ENCODE results near the gene OR9A4.

The OR9A4 gene

DNA sequence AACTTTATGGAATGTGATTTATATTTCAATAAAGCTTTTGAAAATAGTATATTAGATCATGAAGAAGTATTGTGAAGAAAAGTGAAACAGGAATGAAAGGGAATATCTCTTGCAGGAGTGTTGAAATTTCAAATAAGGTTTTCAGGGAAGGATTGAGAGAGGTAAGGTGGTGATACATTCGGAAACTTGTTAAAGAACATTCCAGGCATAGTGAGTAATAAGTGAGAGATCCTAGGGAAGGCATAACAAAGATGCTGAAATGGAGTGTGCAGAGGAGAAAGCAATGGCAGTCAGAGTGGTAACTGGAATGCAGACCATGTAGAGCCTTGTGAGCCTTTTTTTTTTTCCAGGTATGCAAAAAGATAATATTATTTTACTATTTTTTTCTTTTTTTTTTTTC lies 4.1 kb downstream of the OR9A4 start:
- no peaks in the 10 kb centered on the region for H3K27me3 Mint-ChIP-seq
- H3K36me3 Mint-ChIP-seq, result no peaks in the 10 kb centered on the region
- H3K4me3 Mint-ChIP-seq, result no peak overlapping the region
- CTCF ChIA-PET, result interaction anchor here (1.3 kb wide), 1 partner anchor 56 kb away, joined by 3 read pairs; no protein-coding TSS in a partner anchor
- no peak for DNase-seq
- H3K27ac Mint-ChIP-seq, result no peak overlapping the region
- no peaks in the 10 kb centered on the region for H3K9me3 Mint-ChIP-seq
- H3K4me1 Mint-ChIP-seq, result no peaks in the 10 kb centered on the region

GRCh38 chr7:141928146-141928844 lies 12.1 kb downstream of the OR9A4 start:
- Mint-ChIP-seq H3K36me3 (no peaks in the 10 kb centered on the region), H3K9me3 (no peaks in the 10 kb centered on the region), H3K4me1 (no peaks in the 10 kb centered on the region), H3K4me3 (no peak overlapping the region), H3K27me3 (no peaks in the 10 kb centered on the region), H3K27ac (no peak overlapping the region)
- DNase-seq, result no peak
- CTCF ChIA-PET, result no interaction called here

DNA sequence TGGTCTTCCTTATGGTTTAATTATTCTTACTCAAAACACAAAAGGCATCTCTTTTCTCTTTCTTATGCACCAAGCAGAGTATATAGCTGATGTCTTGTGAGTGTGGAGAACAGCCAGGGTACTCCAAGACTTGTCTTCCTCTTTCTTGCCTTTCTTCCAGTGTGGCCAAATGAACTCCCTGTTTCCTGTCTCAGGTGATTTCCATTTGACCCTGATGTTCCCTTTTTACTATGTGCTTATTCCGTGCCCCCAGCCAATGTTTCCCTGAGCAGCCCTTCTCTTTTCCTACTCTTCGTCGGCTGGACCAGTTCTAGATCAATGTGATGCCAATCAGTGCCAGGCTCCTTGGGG lies 12.6 kb downstream of the OR9A4 start:
- DNase-seq, result no peak
- Mint-ChIP-seq H3K9me3 (no peaks in the 10 kb centered on the region), H3K4me1 (no peaks in the 10 kb centered on the region), H3K4me3 (no peak overlapping the region), H3K36me3 (no peaks in the 10 kb centered on the region), H3K27ac (no peak overlapping the region), H3K27me3 (no peaks in the 10 kb centered on the region)
- CTCF ChIA-PET, result no interaction called here

- Mint-ChIP-seq H3K4me3 (no peak overlapping the region), H3K36me3 (no peaks in the 10 kb centered on the region), H3K4me1 (no peaks in the 10 kb centered on the region), H3K9me3 (no peaks in the 10 kb centered on the region), H3K27me3 (no peaks in the 10 kb centered on the region), H3K27ac (no peak overlapping the region)
- DNase-seq, result no peak
- CTCF ChIA-PET, result no interaction called here
These were observed 14.0 kb downstream of the OR9A4 start for GRCh38 chr7:141930211-141930610.

DNA sequence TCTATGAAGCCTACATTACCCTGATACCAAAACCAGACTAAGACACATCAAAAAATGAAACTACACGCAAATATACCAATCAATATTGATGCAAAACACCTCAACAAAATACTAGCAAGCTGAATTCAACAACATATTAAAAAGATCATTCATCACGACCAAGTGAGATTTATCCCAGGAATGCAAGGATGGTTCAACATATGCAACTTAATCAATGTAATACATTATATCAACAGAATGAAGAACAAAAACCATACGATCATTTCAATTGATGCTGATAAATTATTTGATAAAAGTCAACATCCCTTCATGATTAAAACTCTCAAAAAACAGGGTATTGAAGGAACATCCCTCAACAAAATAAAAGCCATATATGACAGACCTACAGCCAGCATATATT lies 24.9 kb downstream of the OR9A4 start:
- DNase-seq, result no peak
- CTCF ChIA-PET, result no interaction called here
- Mint-ChIP-seq H3K27me3 (no peaks in the 10 kb centered on the region), H3K27ac (no peak overlapping the region), H3K4me3 (no peak overlapping the region), H3K9me3 (peaks cover 10% of the 10 kb centered on the region), H3K4me1 (no peaks in the 10 kb centered on the region), H3K36me3 (no peaks in the 10 kb centered on the region)

DNA sequence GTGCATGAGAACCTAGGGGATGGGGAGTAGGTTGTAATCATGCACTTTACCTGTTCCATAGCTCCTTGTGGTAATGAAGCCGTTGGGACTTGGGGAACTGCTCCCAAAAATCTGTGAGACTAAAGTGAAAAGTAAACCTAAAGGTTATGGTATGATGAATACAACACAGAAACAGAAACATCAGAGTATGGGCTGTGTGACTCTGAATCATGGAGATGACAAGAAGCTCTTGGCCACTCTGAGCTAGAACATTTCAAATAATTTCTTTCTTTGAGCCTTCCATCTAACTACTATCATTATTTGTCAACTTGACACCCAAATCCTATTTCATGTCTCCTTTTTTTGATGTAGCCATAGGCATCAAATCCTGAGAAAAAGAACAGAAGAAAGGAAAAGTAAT lies 27.6 kb downstream of the OR9A4 start:
- H3K27me3 Mint-ChIP-seq, result no peaks in the 10 kb centered on the region
- no peak for DNase-seq

GRCh38 chr7:141944811-141945210 lies 28.6 kb downstream of the OR9A4 start:
- Mint-ChIP-seq H3K4me3 (no peak overlapping the region), H3K9me3 (peaks cover 10% of the 10 kb centered on the region), H3K36me3 (no peaks in the 10 kb centered on the region), H3K27ac (no peak overlapping the region), H3K4me1 (no peaks in the 10 kb centered on the region), H3K27me3 (no peaks in the 10 kb centered on the region)
- DNase-seq, result no peak
- CTCF ChIA-PET, result no interaction called here

More for the DNA sequence above, 27.6 kb downstream of the OR9A4 start:
- CTCF ChIA-PET, result no interaction called here
- Mint-ChIP-seq H3K9me3 (peaks cover 10% of the 10 kb centered on the region), H3K4me1 (no peaks in the 10 kb centered on the region), H3K36me3 (no peaks in the 10 kb centered on the region), H3K27ac (no peak overlapping the region), H3K4me3 (no peak overlapping the region)

DNA sequence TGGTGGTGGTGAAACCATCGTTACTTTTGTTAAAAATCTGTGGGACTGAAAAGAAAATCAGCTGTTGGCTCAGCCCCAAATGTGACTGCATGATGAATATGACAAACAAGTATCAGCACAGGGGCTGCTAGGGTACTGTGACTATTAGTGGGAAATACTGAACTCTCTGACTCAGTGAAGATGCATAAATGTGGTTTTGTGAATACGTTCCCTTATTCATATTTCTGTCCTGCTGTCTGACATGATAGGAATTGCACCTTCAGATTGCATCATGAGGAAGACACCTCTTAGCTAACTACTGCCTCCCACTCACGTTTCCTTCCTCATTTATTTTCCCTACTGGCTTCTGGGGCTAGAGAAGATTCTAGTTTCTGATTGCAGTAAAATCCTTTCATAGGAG lies 29.2 kb downstream of the OR9A4 start:
- DNase-seq, result no peak
- H3K36me3 Mint-ChIP-seq, result no peaks in the 10 kb centered on the region
- H3K9me3 Mint-ChIP-seq, result peaks cover 10% of the 10 kb centered on the region
- H3K27me3 Mint-ChIP-seq, result no peaks in the 10 kb centered on the region
- H3K27ac Mint-ChIP-seq, result no peak overlapping the region
- no peaks in the 10 kb centered on the region for H3K4me1 Mint-ChIP-seq
- CTCF ChIA-PET, result no interaction called here
- no peak overlapping the region for H3K4me3 Mint-ChIP-seq

DNA sequence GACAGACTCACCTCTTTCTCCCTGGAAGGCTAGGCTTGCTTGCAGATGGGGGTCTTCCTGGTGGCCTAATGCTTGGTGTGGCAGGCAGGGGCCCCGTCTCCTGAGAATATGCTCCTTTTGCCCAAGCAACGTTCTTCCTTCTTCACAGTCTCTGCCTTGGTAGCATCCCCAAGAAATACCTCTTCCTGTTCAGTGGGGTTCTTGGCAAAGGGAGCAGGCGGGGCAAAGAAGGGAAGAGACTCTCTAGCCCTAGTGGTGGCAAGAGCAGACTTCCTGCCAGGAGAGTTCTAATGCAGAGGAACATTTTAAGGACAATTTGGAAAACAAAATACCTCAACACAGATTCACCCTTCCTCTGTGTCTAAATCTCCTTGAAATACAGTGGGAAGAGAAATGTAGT lies 30.6 kb downstream of the OR9A4 start, which contains the start of gene CLEC5A:
CLEC5A (minus strand) TSS at position 179 of the 400 bp plus-strand sequence. CDS start 682 bp downstream, outside the sequence.
- no peaks in the 10 kb centered on the region for H3K36me3 Mint-ChIP-seq
- no peaks in the 10 kb centered on the region for H3K9me3 Mint-ChIP-seq
- CTCF ChIA-PET, result no interaction called here
- no peak within 1 kb of the TSS for H3K27ac Mint-ChIP-seq
- no peak for DNase-seq
- no peak within 1 kb of the TSS for H3K4me3 Mint-ChIP-seq
- no peaks in the 10 kb centered on the region for H3K27me3 Mint-ChIP-seq
- H3K4me1 Mint-ChIP-seq, result no peaks in the 10 kb centered on the region

- CTCF ChIA-PET, result no interaction called here
- DNase-seq, result no peak
- H3K4me1 Mint-ChIP-seq, result no peaks in the 10 kb centered on the region
- no peak overlapping the region for H3K27ac Mint-ChIP-seq
- no peak overlapping the region for H3K4me3 Mint-ChIP-seq
- H3K36me3 Mint-ChIP-seq, result no peaks in the 10 kb centered on the region
- no peaks in the 10 kb centered on the region for H3K9me3 Mint-ChIP-seq
- H3K27me3 Mint-ChIP-seq, result no peaks in the 10 kb centered on the region
These were observed 32.8 kb downstream of the OR9A4 start for GRCh38 chr7:141949021-141949420.

DNA sequence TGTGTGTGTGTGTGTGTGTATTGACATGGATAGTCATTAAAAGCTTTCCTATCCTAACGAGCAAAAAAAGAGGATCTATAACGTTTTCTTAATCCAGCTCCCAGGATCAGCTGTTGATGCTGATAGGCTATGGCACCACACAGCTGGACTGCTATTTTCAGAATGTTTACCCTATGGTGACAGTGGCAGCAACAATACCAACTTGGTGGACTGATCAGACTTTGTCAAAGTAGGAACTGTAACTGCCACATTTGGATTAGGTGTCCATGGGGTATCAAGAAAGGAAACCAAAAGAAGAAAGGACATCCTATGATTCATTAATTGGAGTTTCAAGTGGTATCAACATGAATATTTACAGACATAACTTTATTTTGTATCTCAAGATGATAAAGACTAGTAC lies 33.3 kb downstream of the OR9A4 start:
- Mint-ChIP-seq H3K4me3 (no peak overlapping the region), H3K4me1 (no peaks in the 10 kb centered on the region), H3K27me3 (no peaks in the 10 kb centered on the region), H3K27ac (no peak overlapping the region), H3K9me3 (no peaks in the 10 kb centered on the region), H3K36me3 (no peaks in the 10 kb centered on the region)
- no peak for DNase-seq
- CTCF ChIA-PET, result no interaction called here

GRCh38 chr7:141949911-141950310 lies 33.7 kb downstream of the OR9A4 start:
- H3K27ac Mint-ChIP-seq, result no peak overlapping the region
- CTCF ChIA-PET, result no interaction called here
- no peak for DNase-seq
- H3K4me3 Mint-ChIP-seq, result no peak overlapping the region
- H3K9me3 Mint-ChIP-seq, result no peaks in the 10 kb centered on the region
- no peaks in the 10 kb centered on the region for H3K36me3 Mint-ChIP-seq
- no peaks in the 10 kb centered on the region for H3K27me3 Mint-ChIP-seq
- H3K4me1 Mint-ChIP-seq, result no peaks in the 10 kb centered on the region

DNA sequence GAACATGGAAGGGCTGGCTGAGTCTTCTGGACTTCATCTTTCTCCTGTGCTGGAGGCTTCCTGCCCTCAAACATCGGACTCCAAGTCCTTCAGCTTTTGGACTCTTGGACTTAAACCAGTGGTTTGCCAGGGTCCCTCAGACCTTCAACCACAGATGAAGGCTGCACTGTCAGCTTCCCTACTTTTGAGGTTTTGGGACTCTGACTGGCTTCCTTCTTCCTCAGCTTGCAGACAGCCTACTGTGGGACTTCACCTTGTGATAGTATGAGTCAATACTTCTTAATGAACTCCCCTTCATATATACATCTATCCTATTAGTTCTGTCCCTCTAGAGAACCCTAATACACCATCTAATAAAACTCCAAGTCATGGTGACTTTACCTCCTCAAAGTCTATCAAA lies 34.6 kb downstream of the OR9A4 start:
- no peaks in the 10 kb centered on the region for H3K36me3 Mint-ChIP-seq
- H3K4me1 Mint-ChIP-seq, result no peaks in the 10 kb centered on the region
- H3K27me3 Mint-ChIP-seq, result no peaks in the 10 kb centered on the region
- H3K4me3 Mint-ChIP-seq, result no peak overlapping the region
- no peak for DNase-seq
- CTCF ChIA-PET, result no interaction called here
- H3K27ac Mint-ChIP-seq, result no peak overlapping the region
- H3K9me3 Mint-ChIP-seq, result no peaks in the 10 kb centered on the region

DNA sequence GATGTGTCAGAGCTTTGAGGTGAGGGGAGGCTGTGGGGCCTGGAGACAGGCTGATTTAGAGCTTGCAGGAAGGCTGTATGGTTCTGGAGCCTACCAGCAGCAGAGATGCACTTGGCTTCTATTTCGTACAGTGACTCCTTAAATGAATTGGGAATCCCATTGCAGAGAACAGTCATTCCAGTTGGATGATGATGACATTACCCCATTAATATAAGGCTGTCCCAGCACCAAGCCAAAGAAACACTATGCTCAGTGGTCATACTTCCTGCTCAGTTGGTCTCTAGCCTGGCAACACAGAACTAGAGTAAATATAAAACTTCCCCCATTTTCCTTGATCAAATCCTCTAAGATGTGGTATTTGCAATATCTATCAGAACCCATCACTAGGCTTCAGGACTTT lies 36.3 kb downstream of the OR9A4 start:
- Mint-ChIP-seq H3K9me3 (no peaks in the 10 kb centered on the region), H3K27ac (no peak overlapping the region), H3K4me1 (no peaks in the 10 kb centered on the region), H3K27me3 (no peaks in the 10 kb centered on the region), H3K4me3 (no peak overlapping the region), H3K36me3 (no peaks in the 10 kb centered on the region)
- CTCF ChIA-PET, result no interaction called here
- DNase-seq, result no peak

GRCh38 chr7:141954334-141954733 lies 38.1 kb downstream of the OR9A4 start:
- Mint-ChIP-seq H3K4me3 (no peak overlapping the region), H3K4me1 (no peaks in the 10 kb centered on the region), H3K27ac (no peak overlapping the region), H3K36me3 (no peaks in the 10 kb centered on the region), H3K9me3 (no peaks in the 10 kb centered on the region), H3K27me3 (no peaks in the 10 kb centered on the region)
- CTCF ChIA-PET, result no interaction called here
- no peak for DNase-seq

GRCh38 chr7:141956084-141956483 lies 39.9 kb downstream of the OR9A4 start:
- Mint-ChIP-seq H3K4me3 (no peak overlapping the region), H3K27ac (no peak overlapping the region), H3K27me3 (no peaks in the 10 kb centered on the region), H3K9me3 (no peaks in the 10 kb centered on the region), H3K36me3 (no peaks in the 10 kb centered on the region), H3K4me1 (no peaks in the 10 kb centered on the region)
- DNase-seq, result no peak
- CTCF ChIA-PET, result no interaction called here

Data from activated naive CD4-positive, alpha-beta T cell treated with anti-CD3 and anti-CD28 coated beads, Interleukin-2, amount 10 ng/mL, durations not matched to agents 7 days and 5 days (primary cell).